Putamen (tissue), 1 donor: Measurements from ENCODE around the gene SMYD3.
"Not testable (repeated sequence)": the region's sequence is repeated elsewhere in the genome, so short reads cannot be mapped to it uniquely, and the experiment has no call there.

ENCODE experiments used
- DNase-seq: peaks from one replicate; pipeline ENCODE4 v3.0.0-alpha.2; 2016; ENCODE audit warnings: low spot score

SMYD3 gene

GRCh38 chr1:245952383-245953026 is 554.6 kb downstream of the SMYD3 start:
- no peak for DNase-seq

- DNase-seq: no peak
These were observed 558.3 kb downstream of the SMYD3 start for GRCh38 chr1:245948786-245949185.

GRCh38 chr1:245946905-245947304 is 560.2 kb downstream of the SMYD3 start:
- DNase-seq: no peak

GRCh38 chr1:245945136-245945535 is 561.9 kb downstream of the SMYD3 start:
- not testable (repeated sequence) for DNase-seq

- no peak for DNase-seq
These were observed 564.2 kb downstream of the SMYD3 start for GRCh38 chr1:245942856-245943255.

GRCh38 chr1:245941771-245942170 is 565.3 kb downstream of the SMYD3 start:
- not testable (repeated sequence) for DNase-seq

- no peak for DNase-seq
These were observed 567.2 kb downstream of the SMYD3 start for GRCh38 chr1:245939756-245940345.

- no peak for DNase-seq
These were observed 569.0 kb downstream of the SMYD3 start for GRCh38 chr1:245938046-245938435.

- no peak for DNase-seq
These were observed 569.6 kb downstream of the SMYD3 start for GRCh38 chr1:245937316-245938045.

GRCh38 chr1:245934409-245934808 is 572.7 kb downstream of the SMYD3 start:
- no peak for DNase-seq

- no peak for DNase-seq
These were observed 573.5 kb downstream of the SMYD3 start for GRCh38 chr1:245933431-245934045.

- no peak for DNase-seq
These were observed 574.6 kb downstream of the SMYD3 start for GRCh38 chr1:245932302-245932972.

- DNase-seq: no peak
These were observed 575.6 kb downstream of the SMYD3 start for GRCh38 chr1:245931450-245931849.

GRCh38 chr1:245929224-245929623 is 577.9 kb downstream of the SMYD3 start:
- no peak for DNase-seq

GRCh38 chr1:245926888-245927287 is 580.2 kb downstream of the SMYD3 start:
- no peak for DNase-seq

- DNase-seq: no peak
These were observed 583.9 kb downstream of the SMYD3 start for GRCh38 chr1:245923215-245923614.

- DNase-seq: no peak
These were observed 585.7 kb downstream of the SMYD3 start for GRCh38 chr1:245921417-245921816.

- no peak for DNase-seq
These were observed 589.7 kb downstream of the SMYD3 start for GRCh38 chr1:245917403-245917802.

- DNase-seq: no peak
These were observed 591.2 kb downstream of the SMYD3 start for GRCh38 chr1:245915841-245916240.

- no peak for DNase-seq
These were observed 591.7 kb downstream of the SMYD3 start for GRCh38 chr1:245915406-245915805.

- DNase-seq: no peak
These were observed 598.5 kb downstream of the SMYD3 start for GRCh38 chr1:245908543-245908942.

- no peak for DNase-seq
These were observed 600.9 kb downstream of the SMYD3 start for GRCh38 chr1:245906207-245906606.
